H1 (cell line): ENCODE results near the gene HTRA1. TPM values are rescaled to one million over a fixed set of nuclear protein-coding genes. Genes with fewer than 3 reads are reported as not detected.

Source experiments
- CTCF ChIA-PET: fragments of 300-600 bp; sonication (Branson Sonifier 250); formaldehyde crosslinking; loops from one replicate; lab custom pipeline; 2021; ENCODE audit not compliant: partially characterized antibody; lab: Charles Lee
- POLR2A ChIA-PET: fragments of 300-600 bp; sonication (Branson Sonifier 250); formaldehyde crosslinking; loops from one replicate; lab custom pipeline; 2021; ENCODE audit warnings: inconsistent platforms; ENCODE audit not compliant: partially characterized antibody; lab: Charles Lee
- DNase-seq, 2 experiments: peaks; one replicate each; pipeline versions ENCODE4 v3.0.0 to v3.0.0-alpha.2; 2010 to 2022; ENCODE audit warnings: low spot score in 2 of 2, low read depth in 1 of 2, mixed read lengths in 1 of 2
- FAIRE-seq: peaks from 2 replicates; lab custom pipeline; 2011; peaks lifted over from hg19 to GRCh38; lab: Jason Lieb, UNC
- H2AFZ ChIP-seq: 2 replicates; pipeline ENCODE4 v1.8.1; 2012; ENCODE audit warnings: low read length, inconsistent platforms
- H2AK5ac ChIP-seq: 2 replicates; pipeline ENCODE4 v1.6.1; 2013; ENCODE audit warnings: low read depth, low read length
- H2BK120ac ChIP-seq: replicated peaks from 2 replicates; pipeline ENCODE3; 2013; ENCODE audit warnings: low read depth, low read length, inconsistent platforms
- H2BK12ac ChIP-seq: 2 replicates; pipeline ENCODE4 v1.6.1; 2013; ENCODE audit warnings: low read depth, low read length
- H2BK15ac ChIP-seq: 2 replicates; pipeline ENCODE4 v1.6.1; 2013; ENCODE audit warnings: low read length
- H2BK20ac ChIP-seq: 2 replicates; pipeline ENCODE4 v1.6.1; 2013; ENCODE audit warnings: low read length
- H2BK5ac ChIP-seq: 2 replicates; pipeline ENCODE4 v1.6.1; 2013; ENCODE audit warnings: low read depth, low read length
- H3K14ac ChIP-seq: 2 replicates; pipeline ENCODE4 v1.6.1; 2013; ENCODE audit warnings: inconsistent platforms; ENCODE audit not compliant: insufficient read length
- H3K18ac ChIP-seq: 2 replicates; pipeline ENCODE4 v1.6.1; 2013; ENCODE audit warnings: low read length; ENCODE audit errors: extremely low read depth
- H3K23ac ChIP-seq: 2 replicates; pipeline ENCODE4 v1.6.1; 2013; ENCODE audit warnings: inconsistent platforms; ENCODE audit not compliant: insufficient read length
- H3K23me2 ChIP-seq: 2 replicates; pipeline ENCODE4 v1.6.1; 2013; ENCODE audit warnings: low read depth, low read length
- H3K27ac ChIP-seq: 2 replicates; pipeline ENCODE4 v1.6.1; 2011; ENCODE audit warnings: low read depth, low read length, inconsistent platforms
- H3K27me3 ChIP-seq, 4 experiments: replicated peaks in 1 of 4; 1 replicate in 1 of 4; 2 replicates in 3 of 4; pipeline versions ENCODE4 v1.6.1 to v1.8.1; 2011 to 2013; ENCODE audit warnings: low read length in 3 of 4, mild to moderate bottlenecking in 3 of 4, inconsistent platforms in 2 of 4, mixed read lengths in 2 of 4, moderate library complexity in 1 of 4; ENCODE audit not compliant: control insufficient read depth in 3 of 4, insufficient read depth in 3 of 4; ENCODE audit errors: extremely low read depth in 1 of 4
- H3K36me3 ChIP-seq, 4 experiments: 2 replicates each; pipeline versions ENCODE4 v1.6.1 to v1.8.1; 2011 to 2013; ENCODE audit warnings: mild to moderate bottlenecking in 4 of 4, low read length in 3 of 4, moderate library complexity in 2 of 4, control low read depth in 1 of 4, inconsistent platforms in 1 of 4; ENCODE audit not compliant: insufficient read depth in 4 of 4, control insufficient read depth in 2 of 4
- H3K4ac ChIP-seq: replicated peaks from 2 replicates; pipeline ENCODE3; 2013; ENCODE audit warnings: low read length, low read depth, mixed read lengths, inconsistent platforms; ENCODE audit not compliant: insufficient read length
- H3K4me1 ChIP-seq, 4 experiments: replicated peaks in 1 of 4; 1 replicate in 1 of 4; 2 replicates in 3 of 4; pipeline versions ENCODE4 v1.6.1 to v1.8.1; 2011 to 2013; ENCODE audit warnings: low read length in 3 of 4, inconsistent platforms in 2 of 4, mixed read lengths in 1 of 4; ENCODE audit not compliant: insufficient read depth in 4 of 4, control insufficient read depth in 3 of 4
- H3K4me2 ChIP-seq, 2 experiments: 2 replicates each; pipeline versions ENCODE4 v1.6.1 to v1.8.1; 2011 to 2013; ENCODE audit warnings: low read depth in 2 of 2, low read length in 2 of 2, control low read depth in 1 of 2, inconsistent platforms in 1 of 2, mild to moderate bottlenecking in 1 of 2; ENCODE audit not compliant: insufficient read depth in 1 of 2
- H3K4me3 ChIP-seq, 4 experiments: fragments of 200-600, 300-600 bp in 1 of 4; sonication (generic), shearing (Covaris generic), sonication (Bioruptor Twin) in 1 of 4; 2 replicates each; pipeline versions ENCODE4 v1.5.1 to v1.8.1; 2011 to 2016; ENCODE audit warnings: low read length in 4 of 4, low read depth in 3 of 4, control low read depth in 2 of 4, inconsistent platforms in 2 of 4, mild to moderate bottlenecking in 2 of 4, mixed read lengths in 1 of 4, moderate library complexity in 1 of 4; ENCODE audit not compliant: insufficient read depth in 2 of 4; ENCODE audit errors: extremely low read depth in 1 of 4
- H3K56ac ChIP-seq: replicated peaks from 2 replicates; pipeline ENCODE3; 2013; ENCODE audit warnings: low read depth, mild to moderate bottlenecking, mixed read lengths, low read length, inconsistent platforms; ENCODE audit not compliant: insufficient read length
- H3K79me1 ChIP-seq: 2 replicates; pipeline ENCODE4 v1.6.1; 2013; ENCODE audit warnings: low read depth, low read length, control low read depth
- H3K79me2 ChIP-seq, 2 experiments: 2 replicates each; pipeline versions ENCODE4 v1.6.1 to v1.8.1; 2012 to 2013; ENCODE audit warnings: low read length in 2 of 2, mild to moderate bottlenecking in 2 of 2, inconsistent platforms in 1 of 2; ENCODE audit not compliant: insufficient read depth in 2 of 2, control insufficient read depth in 1 of 2
- H3K9ac ChIP-seq, 4 experiments: replicated peaks in 1 of 4; 1 replicate in 1 of 4; 2 replicates in 3 of 4; pipeline versions ENCODE4 v1.6.1 to v1.8.1; 2011 to 2013; ENCODE audit warnings: low read depth in 3 of 4, low read length in 3 of 4, control low read depth in 2 of 4, mild to moderate bottlenecking in 2 of 4, moderate library complexity in 2 of 4, inconsistent platforms in 1 of 4; ENCODE audit errors: extremely low read depth in 1 of 4
- H3K9me3 ChIP-seq, 2 experiments: 2 replicates each; pipeline versions ENCODE4 v1.6.1 to v1.8.1; 2012 to 2013; ENCODE audit warnings: mild to moderate bottlenecking in 2 of 2, moderate library complexity in 2 of 2, control low read depth in 1 of 2, inconsistent platforms in 1 of 2, low read depth in 1 of 2, low read length in 1 of 2, mixed read lengths in 1 of 2; ENCODE audit not compliant: insufficient read depth in 2 of 2
- H4K20me1 ChIP-seq, 2 experiments: replicated peaks in 1 of 2; 2 replicates each; pipeline versions ENCODE3 to v1.8.1; 2011 to 2013; ENCODE audit warnings: inconsistent platforms in 2 of 2, low read length in 2 of 2, mild to moderate bottlenecking in 1 of 2; ENCODE audit not compliant: insufficient read depth in 2 of 2, control insufficient read depth in 1 of 2
- H4K5ac ChIP-seq: 2 replicates; pipeline ENCODE4 v1.6.1; 2013; ENCODE audit warnings: low read length, low read depth, mixed read lengths, inconsistent platforms; ENCODE audit not compliant: insufficient read length
- H4K8ac ChIP-seq: 2 replicates; pipeline ENCODE4 v1.8.0; 2013; ENCODE audit warnings: mild to moderate bottlenecking, moderate library complexity, low read length, inconsistent platforms; ENCODE audit not compliant: insufficient read depth; ENCODE audit errors: extremely low read depth
- H4K91ac ChIP-seq: replicated peaks from 2 replicates; pipeline ENCODE3; 2013; ENCODE audit warnings: low read length, mixed read lengths, inconsistent platforms; ENCODE audit not compliant: insufficient read length
- CBX5 ChIP-seq: fragments of 300-800, 300-1000 bp; sonication (generic); IDR thresholded peaks from 2 replicates; pipeline ENCODE4 v1.7.1; 2016; ENCODE audit warnings: antibody characterized with exemption, low read length, low read depth
- CREB1 ChIP-seq: IDR thresholded peaks from 2 replicates; pipeline ENCODE4 v1.6.1; 2012; ENCODE audit warnings: inconsistent platforms
- KDM4A ChIP-seq: IDR thresholded peaks from one replicate; pipeline ENCODE4 v1.7.1; 2012; ENCODE audit warnings: low read depth, mild to moderate bottlenecking, moderate library complexity, low read length, inconsistent platforms; ENCODE audit not compliant: severe bottlenecking
- SIX5 ChIP-seq: IDR thresholded peaks from 2 replicates; pipeline ENCODE4 v1.6.1; 2011; ENCODE audit warnings: mild to moderate bottlenecking, low read depth, low read length
- WGBS, 2 experiments: shearing (Covaris generic) in 1 of 2; methylation state at CpG; one replicate each; pipeline versions ENCODE4 v1.1.6 to v1.1.7; 2013 to 2015; ENCODE audit warnings: low lambda C conversion rate in 2 of 2, mixed read lengths in 2 of 2, inconsistent platforms in 1 of 2, low coverage in 1 of 2, missing lambda C conversion rate in 1 of 2; ENCODE audit not compliant: insufficient replicate concordance in 2 of 2, insufficient coverage in 1 of 2, insufficient read length in 1 of 2; ENCODE audit errors: extremely low coverage in 1 of 2, missing lambda C conversion rate in 1 of 2; 5-methylcytosine and 5-hydroxymethylcytosine counted together
- long read RNA-seq, 2 experiments: library from RNA in 1 of 2; library from capped mRNA in 1 of 2; stranded (forward); transcript quantifications; one replicate each; pipeline ENCODE4 v2.0.0, GENCODE V29; 2021; ENCODE audit warnings: inconsistent platforms in 1 of 2
- polyA minus RNA-seq, 3 experiments: library from RNA; depleted of rRNA, polyadenylated mRNA; stranded (reverse); fragments of >200 nt; gene quantifications; 1 replicate in 2 of 3; 2 replicates in 1 of 3; pipeline ENCODE4 v1.2.3, GENCODE V29; 2011
- polyA plus RNA-seq, 7 experiments: library from polyadenylated mRNA; depleted of rRNA in 3 of 7; stranded (reverse) in 5 of 7; unstranded in 2 of 7; fragments of >200 nt in 5 of 7; fragments of 200-250 nt in 2 of 7; gene quantifications; 1 replicate in 5 of 7; 2 replicates in 1 of 7; 4 replicates in 1 of 7; pipeline versions ENCODE4 v1.2.1 to v1.2.3, GENCODE V29; 2011 to 2013; ENCODE audit warnings: missing spikeins in 2 of 7, mixed read lengths in 2 of 7
- total RNA-seq: library from RNA; stranded (reverse); fragmentation: NEBNext Ultra II Directional; extraction: Animal tissue kit (Norgen Biotek cat#: 25700); gene quantifications from 2 replicates; pipeline ENCODE4 v1.2.1, GENCODE V29; 2021
- TF ChIP-seq, protein P1 (sequence below): IDR thresholded peaks from 2 replicates; pipeline ENCODE4 v1.6.1; 2012; ENCODE audit warnings: inconsistent platforms
- TF ChIP-seq, protein P2 (sequence below): IDR thresholded peaks from 2 replicates; pipeline ENCODE4 v1.6.1; 2012; ENCODE audit warnings: inconsistent platforms

The HTRA1 gene
- 15.8 and 16.5 TPM in 2 replicates for total RNA-seq
- polyA plus RNA-seq (2011; rRNA removed) = 10.9 and 20.1 TPM in 2 replicates
- 13.2 TPM for polyA plus RNA-seq (2011; cell fraction: cytosol; rRNA removed)
- polyA plus RNA-seq (2011; cell fraction: nucleus; rRNA removed) = 14.4 TPM
- 18.2 to 21.1 TPM (median 19.7 TPM) in 4 replicates for polyA plus RNA-seq (2012, experiment 1 of 2)
- 17.5 TPM for polyA plus RNA-seq (2012, experiment 2 of 2)
- 22.0 TPM for polyA plus RNA-seq (2013, experiment 1 of 2)
- 21.8 TPM for polyA plus RNA-seq (2013, experiment 2 of 2)
- 7.5 and 11.1 TPM in 2 replicates for polyA minus RNA-seq (2011; rRNA and poly(A)+ RNA removed)
- 5.9 TPM for polyA minus RNA-seq (2011; cell fraction: cytosol; rRNA and poly(A)+ RNA removed)
- polyA minus RNA-seq (2011; cell fraction: nucleus; rRNA and poly(A)+ RNA removed) = 3.9 TPM
- long read RNA-seq, experiment 1, transcript HTRA1-201 (9 exons, 2,120 nt) = major isoform, 11 of 22 reads
- long read RNA-seq, experiment 1, partial matches to known transcripts = 10 of 22 reads
- long read RNA-seq, experiment 1, other reads (novel, unspliced or antisense) = 0 of 22 reads
- long read RNA-seq, experiment 2 = 0 reads

DNA sequence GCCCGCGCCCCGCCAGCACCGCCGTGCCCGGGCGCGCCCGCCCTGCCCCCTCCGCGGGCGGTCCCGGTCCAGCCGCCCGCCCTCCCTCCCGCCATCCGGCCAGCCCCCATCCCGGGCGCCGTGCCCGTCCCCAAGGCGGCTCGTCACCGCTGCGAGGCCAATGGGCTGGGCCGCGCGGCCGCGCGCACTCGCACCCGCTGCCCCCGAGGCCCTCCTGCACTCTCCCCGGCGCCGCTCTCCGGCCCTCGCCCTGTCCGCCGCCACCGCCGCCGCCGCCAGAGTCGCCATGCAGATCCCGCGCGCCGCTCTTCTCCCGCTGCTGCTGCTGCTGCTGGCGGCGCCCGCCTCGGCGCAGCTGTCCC lies at the start of gene HTRA1:
Gene HTRA1, plus strand, starts transcription at position 187 of the 362 bp plus-strand sequence. Its CDS starts 100 bp downstream, at position 287.
- Histone ChIP-seq H3K9me3 (no peaks in the 10 kb centered on the region), H3K56ac (peak within 1 kb of the TSS; percentile 19), H3K4me1 (peaks cover 0 to 20% (median 5%) of the 10 kb centered on the region in 4 experiments; a peak in 6 of 7 replicates), H2AFZ (peak within 1 kb of the TSS; percentile 58; the same call in 1 of the 2 replicates), H3K27ac (no peak within 1 kb of the TSS), H2BK120ac (no peak within 1 kb of the TSS), H3K79me2 (no peaks in the 10 kb centered on the region), H4K5ac (no peak within 1 kb of the TSS), H2BK15ac (peak within 1 kb of the TSS; percentile 61; the same call in 1 of the 2 replicates), H3K27me3 (peaks cover 25 to 47% (median 41%) of the 10 kb centered on the region in 4 experiments), H3K23ac (no peak within 1 kb of the TSS), H3K18ac (peak within 1 kb of the TSS; percentile 60; the same call in 1 of the 2 replicates), H2AK5ac (no peak within 1 kb of the TSS), H3K4ac (no peak within 1 kb of the TSS), H3K9ac (peak within 1 kb of the TSS in 3 of 4 experiments; percentile 4 to 62 (median 17); a peak in 4 of 7 replicates), H4K8ac (peak within 1 kb of the TSS; percentile 29; the same call in 1 of the 2 replicates), H4K20me1 (peaks cover 3% of the 10 kb centered on the region in 2 experiments), H3K4me2 (peak within 1 kb of the TSS; percentile 78 to 100), H3K36me3 (peaks cover 0 to 6% (median 0%) of the 10 kb centered on the region in 4 experiments; a peak in 1 of 8 replicates), H2BK20ac (no peak within 1 kb of the TSS), H4K91ac (no peak within 1 kb of the TSS), H3K14ac (no peak within 1 kb of the TSS), H3K79me1 (no peaks in the 10 kb centered on the region), H2BK5ac (no peak within 1 kb of the TSS), H3K4me3 (peak within 1 kb of the TSS; percentile 44 to 67 (median 54)), H2BK12ac (peak within 1 kb of the TSS; percentile 27; the same call in 1 of the 2 replicates), H3K23me2 (peaks cover 17% of the 10 kb centered on the region; the same call in 1 of the 2 replicates)
- DNase-seq (no peak), FAIRE-seq (no peak)
- POLR2A ChIA-PET = no interaction called here
- 4% methylated on average over 4 of the region's 56 CpGs; no CpG with 5 or more reads in 1 of the 2 experiments for WGBS, 2 experiments
- TF ChIP-seq CREB1 = 0 out of 2 replicates have a peak, but pooled peaks have one; percentile 15
- no peak for TF ChIP-seq CBX5
- peak; percentile 11 for TF ChIP-seq KDM4A
- TF ChIP-seq, protein P1, sequence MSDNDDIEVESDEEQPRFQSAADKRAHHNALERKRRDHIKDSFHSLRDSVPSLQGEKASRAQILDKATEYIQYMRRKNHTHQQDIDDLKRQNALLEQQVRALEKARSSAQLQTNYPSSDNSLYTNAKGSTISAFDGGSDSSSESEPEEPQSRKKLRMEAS = 0 out of 2 replicates have a peak, but pooled peaks have one; percentile 6
- no peak for TF ChIP-seq SIX5
- TF ChIP-seq, protein P2, sequence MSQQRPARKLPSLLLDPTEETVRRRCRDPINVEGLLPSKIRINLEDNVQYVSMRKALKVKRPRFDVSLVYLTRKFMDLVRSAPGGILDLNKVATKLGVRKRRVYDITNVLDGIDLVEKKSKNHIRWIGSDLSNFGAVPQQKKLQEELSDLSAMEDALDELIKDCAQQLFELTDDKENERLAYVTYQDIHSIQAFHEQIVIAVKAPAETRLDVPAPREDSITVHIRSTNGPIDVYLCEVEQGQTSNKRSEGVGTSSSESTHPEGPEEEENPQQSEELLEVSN = peak; percentile 7; the same call in 1 of the 2 replicates
- CTCF ChIA-PET = no interaction called here
